Gastrocnemius medialis (tissue), 4 donors: Measurements from ENCODE around the gene COX11.

Experiments used
- POLR2A ChIP-seq, 2 donors: fragments of 450-650 bp; IDR thresholded peaks; one replicate each; pipeline ENCODE4 v1.6.1; 2017; ENCODE audit warnings: antibody characterized with exemption in 2 of 2, mild to moderate bottlenecking in 2 of 2, moderate library complexity in 2 of 2
- TF ChIP-seq, protein P1 (sequence below), 5 experiments: fragments of 450-650 bp in 3 of 5; fragments of 200-600 bp in 2 of 5; sonication (generic) in 2 of 5; IDR thresholded peaks in 4 of 5; conservative IDR thresholded peaks in 1 of 5; 1 replicate in 4 of 5; 2 replicates in 1 of 5; pipeline ENCODE4 v1.5.1; 2016 to 2019; ENCODE audit warnings: antibody characterized with exemption in 5 of 5, mild to moderate bottlenecking in 3 of 5, moderate library complexity in 3 of 5

DNA sequence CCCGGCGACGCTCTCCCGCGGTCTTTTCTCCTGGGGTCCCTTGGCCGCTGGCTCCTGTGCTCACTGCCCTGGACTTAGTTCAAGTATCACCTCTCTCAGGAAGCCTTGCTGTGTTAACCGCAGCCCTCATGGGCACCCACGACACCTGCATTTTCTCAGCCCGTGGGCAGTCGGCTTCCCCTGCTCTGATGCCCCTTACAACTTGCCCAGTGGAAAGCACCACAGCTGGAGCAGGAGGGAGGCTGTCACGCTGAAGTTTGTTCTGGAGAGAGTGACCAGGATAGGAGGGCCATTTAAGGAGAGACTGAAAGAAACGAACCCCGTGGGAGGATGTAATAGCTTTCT is 506 bp upstream of the COX11 start:
- TF ChIP-seq, protein P1, sequence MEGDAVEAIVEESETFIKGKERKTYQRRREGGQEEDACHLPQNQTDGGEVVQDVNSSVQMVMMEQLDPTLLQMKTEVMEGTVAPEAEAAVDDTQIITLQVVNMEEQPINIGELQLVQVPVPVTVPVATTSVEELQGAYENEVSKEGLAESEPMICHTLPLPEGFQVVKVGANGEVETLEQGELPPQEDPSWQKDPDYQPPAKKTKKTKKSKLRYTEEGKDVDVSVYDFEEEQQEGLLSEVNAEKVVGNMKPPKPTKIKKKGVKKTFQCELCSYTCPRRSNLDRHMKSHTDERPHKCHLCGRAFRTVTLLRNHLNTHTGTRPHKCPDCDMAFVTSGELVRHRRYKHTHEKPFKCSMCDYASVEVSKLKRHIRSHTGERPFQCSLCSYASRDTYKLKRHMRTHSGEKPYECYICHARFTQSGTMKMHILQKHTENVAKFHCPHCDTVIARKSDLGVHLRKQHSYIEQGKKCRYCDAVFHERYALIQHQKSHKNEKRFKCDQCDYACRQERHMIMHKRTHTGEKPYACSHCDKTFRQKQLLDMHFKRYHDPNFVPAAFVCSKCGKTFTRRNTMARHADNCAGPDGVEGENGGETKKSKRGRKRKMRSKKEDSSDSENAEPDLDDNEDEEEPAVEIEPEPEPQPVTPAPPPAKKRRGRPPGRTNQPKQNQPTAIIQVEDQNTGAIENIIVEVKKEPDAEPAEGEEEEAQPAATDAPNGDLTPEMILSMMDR (IDR thresholded peaks at IDR 0.05 in 4 of 5, conservative IDR thresholded peaks at IDR 0.05 in 1 of 5) = no peak
- no peak for TF ChIP-seq POLR2A (IDR thresholded peaks at IDR 0.05)
